Measurements from ENCODE around the gene POSTN. TPM values are rescaled to one million over a fixed set of nuclear protein-coding genes. Genes with fewer than 3 reads are reported as not detected.

Gene POSTN, protein sequence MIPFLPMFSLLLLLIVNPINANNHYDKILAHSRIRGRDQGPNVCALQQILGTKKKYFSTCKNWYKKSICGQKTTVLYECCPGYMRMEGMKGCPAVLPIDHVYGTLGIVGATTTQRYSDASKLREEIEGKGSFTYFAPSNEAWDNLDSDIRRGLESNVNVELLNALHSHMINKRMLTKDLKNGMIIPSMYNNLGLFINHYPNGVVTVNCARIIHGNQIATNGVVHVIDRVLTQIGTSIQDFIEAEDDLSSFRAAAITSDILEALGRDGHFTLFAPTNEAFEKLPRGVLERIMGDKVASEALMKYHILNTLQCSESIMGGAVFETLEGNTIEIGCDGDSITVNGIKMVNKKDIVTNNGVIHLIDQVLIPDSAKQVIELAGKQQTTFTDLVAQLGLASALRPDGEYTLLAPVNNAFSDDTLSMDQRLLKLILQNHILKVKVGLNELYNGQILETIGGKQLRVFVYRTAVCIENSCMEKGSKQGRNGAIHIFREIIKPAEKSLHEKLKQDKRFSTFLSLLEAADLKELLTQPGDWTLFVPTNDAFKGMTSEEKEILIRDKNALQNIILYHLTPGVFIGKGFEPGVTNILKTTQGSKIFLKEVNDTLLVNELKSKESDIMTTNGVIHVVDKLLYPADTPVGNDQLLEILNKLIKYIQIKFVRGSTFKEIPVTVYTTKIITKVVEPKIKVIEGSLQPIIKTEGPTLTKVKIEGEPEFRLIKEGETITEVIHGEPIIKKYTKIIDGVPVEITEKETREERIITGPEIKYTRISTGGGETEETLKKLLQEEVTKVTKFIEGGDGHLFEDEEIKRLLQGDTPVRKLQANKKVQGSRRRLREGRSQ
- total RNA-seq (2022) = 0.21 and 0.29 TPM in 2 replicates
- Bru-seq, nascent RNA = percentile 4 among the genes with signal in this experiment
- percentile 11 among the genes with signal in this experiment for BruChase-seq, experiment 1, labeled RNA remaining after a 2-hour chase
- percentile 15 among the genes with signal in this experiment for BruChase-seq, experiment 2, labeled RNA remaining after a 6-hour chase
- long read RNA-seq = 0 reads

GRCh38 chr13:37598597-37598996 is at the start of gene POSTN:
Gene POSTN, minus strand, starts transcription at chr13:37598768. Its CDS starts 42 bp downstream, at chr13:37598726.
- H3K9me3 ChIP-seq = no peaks in the 10 kb centered on the region
- Mint-ChIP-seq H3K9me3 (ENCODE audit: unreplicated experiment) (no peaks in the 10 kb centered on the region), H3K4me3 (ENCODE audit: unreplicated experiment) (no peak within 1 kb of the TSS), H3K36me3 (ENCODE audit: insufficient read depth, unreplicated experiment) (no peaks in the 10 kb centered on the region), H3K4me1 (ENCODE audit: low read depth, unreplicated experiment) (no peaks in the 10 kb centered on the region), H3K27me3 (ENCODE audit: insufficient read depth, unreplicated experiment) (peaks cover 3% of the 10 kb centered on the region), H3K27ac (ENCODE audit: unreplicated experiment) (no peak within 1 kb of the TSS)
- H3K4me1 ChIP-seq = no peaks in the 10 kb centered on the region
- POLR2A ChIA-PET = no interaction called here
- intact Hi-C loops (cut with micrococcal nuclease; ENCODE audit: unreplicated experiment) = no loop called here
- TF ChIP-seq CTCF (IDR thresholded peaks at IDR 0.05; ENCODE audit: insufficient read depth in 1 of 2, low read depth in 1 of 2, low read length in 1 of 2, severe bottlenecking in 1 of 2, unreplicated experiment in 1 of 2) = no peak
- CTCF ChIA-PET = no interaction called here
- no peak within 1 kb of the TSS for H3K4me3 ChIP-seq (ENCODE audit: low read depth, low read length)
- H3K27me3 ChIP-seq (replicated peaks; ENCODE audit: control insufficient read depth, insufficient read depth, low read length) = no peaks in the 10 kb centered on the region; the same call in 1 of the 2 replicates
- DNase-seq = no peak
- BruUV-seq (replicated peaks) = no TSS peak
- no peaks in the 10 kb centered on the region for H3K36me3 ChIP-seq (ENCODE audit: control insufficient read depth, insufficient read depth, low read length)

DNA sequence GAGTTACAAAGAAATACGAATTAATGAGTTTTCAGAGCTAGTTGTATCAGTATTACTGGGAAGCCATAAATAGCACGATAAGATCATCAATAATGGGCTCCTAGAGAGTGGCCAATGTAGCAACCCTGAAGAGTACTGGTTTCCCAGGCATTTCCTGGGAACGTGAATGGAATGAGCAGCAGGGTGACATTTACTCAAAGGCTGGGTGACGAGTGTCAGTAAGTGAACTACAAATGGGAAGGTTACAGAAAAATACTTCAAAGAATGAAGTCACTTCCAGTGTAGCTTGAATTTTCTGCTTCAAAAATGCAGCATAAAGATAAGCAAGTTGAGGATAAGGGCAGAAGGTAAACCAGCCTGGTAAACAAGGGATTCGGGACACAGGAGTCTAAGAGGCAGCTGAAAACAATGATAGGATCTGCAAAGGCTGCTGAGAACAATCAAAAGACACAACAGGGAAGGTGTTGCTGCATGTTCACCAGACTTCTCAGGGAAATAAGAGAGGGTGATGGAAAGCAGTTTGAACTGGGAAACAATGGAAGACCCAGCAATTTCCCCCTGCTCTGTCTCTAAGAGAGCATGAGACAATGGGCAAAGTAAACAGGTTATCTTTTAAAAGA is 48.6 kb upstream of the POSTN start:
- POLR2A ChIA-PET = no interaction called here
- no peak for TF ChIP-seq CTCF (IDR thresholded peaks at IDR 0.05; ENCODE audit: insufficient read depth in 1 of 2, low read depth in 1 of 2, low read length in 1 of 2, severe bottlenecking in 1 of 2, unreplicated experiment in 1 of 2)

DNA sequence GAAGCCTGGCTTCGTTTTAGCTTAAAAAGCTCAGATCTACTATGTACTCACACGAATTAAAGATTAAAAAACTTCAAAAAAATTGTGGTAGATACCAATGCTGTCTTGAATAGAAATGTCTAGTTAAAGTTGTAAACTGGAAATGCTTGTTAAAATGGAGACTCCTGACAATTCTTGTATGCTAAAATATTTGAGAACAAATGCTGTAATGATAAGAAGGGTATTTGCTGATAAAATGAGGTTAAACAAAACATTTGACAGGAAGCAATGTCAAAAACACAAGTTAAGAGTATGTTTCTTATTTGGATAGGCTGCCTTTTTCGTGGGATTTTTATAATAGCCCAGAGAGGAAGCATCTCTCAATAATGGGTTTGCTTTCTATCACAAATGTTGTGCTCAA is 48.0 kb upstream of the POSTN start:
- peaks cover 7% of the 10 kb centered on the region for H3K4me1 Mint-ChIP-seq (ENCODE audit: low read depth, unreplicated experiment)
- H3K4me3 Mint-ChIP-seq (ENCODE audit: unreplicated experiment) = no peak overlapping the region
- DNase-seq = no peak
- no peak overlapping the region for H3K4me3 ChIP-seq (ENCODE audit: low read depth, low read length)
- no peak overlapping the region for H3K27ac Mint-ChIP-seq (ENCODE audit: unreplicated experiment)
- TF ChIP-seq CTCF (IDR thresholded peaks at IDR 0.05; ENCODE audit: insufficient read depth in 1 of 2, low read depth in 1 of 2, low read length in 1 of 2, severe bottlenecking in 1 of 2, unreplicated experiment in 1 of 2) = no peak
- no TSS peak for BruUV-seq (replicated peaks)
- no peaks in the 10 kb centered on the region for H3K36me3 ChIP-seq (ENCODE audit: control insufficient read depth, insufficient read depth, low read length)
- H3K27me3 ChIP-seq (replicated peaks; ENCODE audit: control insufficient read depth, insufficient read depth, low read length) = no peaks in the 10 kb centered on the region
- no peaks in the 10 kb centered on the region for H3K9me3 ChIP-seq
- no peaks in the 10 kb centered on the region for H3K36me3 Mint-ChIP-seq (ENCODE audit: insufficient read depth, unreplicated experiment)
- intact Hi-C loops (cut with micrococcal nuclease; ENCODE audit: unreplicated experiment) = no loop called here
- no peaks in the 10 kb centered on the region for H3K9me3 Mint-ChIP-seq (ENCODE audit: unreplicated experiment)
- ChIA-PET CTCF (no interaction called here), POLR2A (no interaction called here)
- peaks cover 4% of the 10 kb centered on the region; the same call in 1 of the 2 replicates for H3K4me1 ChIP-seq
- peaks cover 12% of the 10 kb centered on the region for H3K27me3 Mint-ChIP-seq (ENCODE audit: insufficient read depth, unreplicated experiment)

More for the DNA sequence above, 48.6 kb upstream of the POSTN start:
- Mint-ChIP-seq H3K4me3 (ENCODE audit: unreplicated experiment) (no peak overlapping the region), H3K9me3 (ENCODE audit: unreplicated experiment) (no peaks in the 10 kb centered on the region), H3K4me1 (ENCODE audit: low read depth, unreplicated experiment) (peaks cover 7% of the 10 kb centered on the region), H3K36me3 (ENCODE audit: insufficient read depth, unreplicated experiment) (no peaks in the 10 kb centered on the region), H3K27ac (ENCODE audit: unreplicated experiment) (no peak overlapping the region), H3K27me3 (ENCODE audit: insufficient read depth, unreplicated experiment) (peaks cover 8% of the 10 kb centered on the region)
- intact Hi-C loops (cut with micrococcal nuclease; ENCODE audit: unreplicated experiment) = no loop called here
- Histone ChIP-seq H3K4me3 (ENCODE audit: low read depth, low read length) (no peak overlapping the region), H3K9me3 (no peaks in the 10 kb centered on the region), H3K36me3 (ENCODE audit: control insufficient read depth, insufficient read depth, low read length) (no peaks in the 10 kb centered on the region), H3K27me3 (replicated peaks; ENCODE audit: control insufficient read depth, insufficient read depth, low read length) (no peaks in the 10 kb centered on the region), H3K4me1 (peaks cover 4% of the 10 kb centered on the region; the same call in 1 of the 2 replicates)
- no TSS peak for BruUV-seq (replicated peaks)
- no peak for DNase-seq
- CTCF ChIA-PET = no interaction called here

All from Caco-2 (cell line).